DOHH2 (cell line): ENCODE measurements around the gene FTCD.

ENCODE experiments used
- CTCF ChIP-seq: fragments of 200-600 bp; sonication (generic); IDR thresholded peaks from one replicate; pipeline ENCODE4 v1.5.1; 2014; ENCODE audit warnings: antibody characterized with exemption, mild to moderate bottlenecking, low read depth, low read length; ENCODE audit not compliant: poor library complexity, severe bottlenecking
- EZH2phosphoT487 ChIP-seq: fragments of 200-600 bp; sonication (generic); IDR thresholded peaks from 2 replicates; pipeline ENCODE4 v1.6.1; 2017; ENCODE audit warnings: borderline replicate concordance, mild to moderate bottlenecking, antibody characterized with exemption, low read length, moderate library complexity, mixed read lengths

DNA sequence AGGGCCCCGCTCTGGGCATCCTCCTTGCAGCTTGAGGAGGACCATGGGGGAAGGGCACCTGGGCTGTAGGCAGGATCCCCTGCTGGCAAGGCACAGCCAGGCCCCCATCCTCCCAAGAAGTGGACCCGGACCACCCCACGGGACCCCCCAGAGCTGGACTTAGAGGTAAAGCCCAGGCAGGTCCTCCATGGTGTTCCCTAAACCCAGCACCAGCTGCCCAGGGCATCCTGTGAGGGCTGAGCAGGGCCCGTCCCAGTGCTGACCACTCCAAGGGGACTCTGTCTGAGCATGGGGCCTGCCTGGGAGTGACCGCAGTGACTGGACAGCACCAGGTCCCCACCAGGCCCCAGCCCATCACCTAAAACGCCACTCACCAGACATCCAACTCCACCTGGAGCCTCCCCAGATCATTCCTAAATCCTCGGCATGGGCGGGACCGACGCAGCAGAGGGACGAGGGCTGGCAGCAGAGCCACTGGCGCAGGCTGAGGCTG is 36.2 kb downstream of the FTCD start:
- TF ChIP-seq CTCF = no peak
- TF ChIP-seq EZH2phosphoT487 = no peak
